ENCODE measurements around the gene PMM2. TPM values are rescaled to one million over a fixed set of nuclear protein-coding genes. Genes with fewer than 3 reads are reported as not detected.

The PMM2 gene
- total RNA-seq, 5 donors from 2014 or later (not counting 1 experiment from before 2014, with no cell fraction given): 33.8 to 46.6 (median 43.7) TPM

DNA sequence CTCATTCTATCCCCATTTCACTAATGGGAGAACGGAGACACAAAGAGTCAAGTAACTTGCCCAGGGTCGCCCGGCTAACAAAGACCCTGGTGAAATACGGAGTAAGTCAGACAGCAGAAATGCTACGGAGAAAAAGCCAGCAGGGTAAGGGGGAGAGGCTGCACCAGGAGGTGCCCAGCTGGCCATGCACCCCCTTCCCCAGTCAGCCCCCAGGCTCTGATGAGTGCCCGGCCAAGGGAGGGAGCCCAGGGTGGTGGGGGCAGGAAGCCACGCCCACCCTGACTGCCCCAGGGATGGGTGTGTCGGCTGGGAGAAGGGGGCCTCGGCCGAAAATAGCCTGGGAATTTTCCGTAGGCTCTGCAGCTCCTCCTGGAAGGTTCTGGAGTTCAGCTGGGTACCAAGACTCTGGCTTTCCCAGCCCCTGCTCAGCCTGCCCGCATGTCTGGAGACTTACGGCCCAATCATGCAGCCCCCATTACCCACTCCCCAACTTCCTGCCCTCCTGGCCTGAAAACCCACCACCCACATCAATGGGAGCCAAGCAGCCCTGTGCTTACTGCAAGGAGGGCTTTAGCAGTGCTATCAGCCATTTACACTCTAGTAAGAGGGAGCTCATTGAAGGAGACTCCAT is 67.0 kb downstream of the PMM2 start:
- Mint-ChIP-seq H3K4me3 (peak overlapping the region in 1 of 3 donors; percentile 9), H3K27me3 (no peaks in the 10 kb centered on the region), H3K27ac (peak overlapping the region; percentile 67 to 82), H3K36me3 (no peaks in the 10 kb centered on the region), H3K4me1 (peaks cover 45 to 46% (median 46%) of the 10 kb centered on the region in 3 donors), H3K9me3 (no peaks in the 10 kb centered on the region)
- Histone ChIP-seq H3K27me3 (replicated peaks in 1 of 2; ENCODE audit: control insufficient read depth in 2 of 2, extremely low read depth in 1 of 2, insufficient read depth in 2 of 2, low read length in 1 of 2) (no peaks in the 10 kb centered on the region), H3K4me1 (ENCODE audit: control insufficient read depth in 1 of 2, extremely low read depth in 1 of 2, insufficient read depth in 2 of 2, low read length in 2 of 2) (peaks cover 20 to 48% of the 10 kb centered on the region in 2 experiments), H3K4me3 (ENCODE audit: control insufficient read depth in 1 of 2, extremely low read depth in 1 of 2, low read length in 1 of 2) (no peak overlapping the region), H3K27ac (ENCODE audit: low read length) (no peak overlapping the region), H3K9me3 (no peaks in the 10 kb centered on the region), H3K36me3 (ENCODE audit: control insufficient read depth in 2 of 2, extremely low read depth in 1 of 2, insufficient read depth in 1 of 2, low read length in 1 of 2) (peaks cover 4% of the 10 kb centered on the region in 2 donors)
- DNase-seq (no peak), ATAC-seq (replicated peaks in 1 of 4) (no peak)
- POLR2A ChIA-PET: no interaction called here
- 73% methylated on average over 12 of the region's 13 CpGs for WGBS (ENCODE audit: insufficient coverage)
- CTCF ChIA-PET: interaction anchor here in 1 of 2 donors (0.6 kb wide), 1 partner anchor 294 kb away, joined by 3 read pairs; no protein-coding TSS in a partner anchor

DNA sequence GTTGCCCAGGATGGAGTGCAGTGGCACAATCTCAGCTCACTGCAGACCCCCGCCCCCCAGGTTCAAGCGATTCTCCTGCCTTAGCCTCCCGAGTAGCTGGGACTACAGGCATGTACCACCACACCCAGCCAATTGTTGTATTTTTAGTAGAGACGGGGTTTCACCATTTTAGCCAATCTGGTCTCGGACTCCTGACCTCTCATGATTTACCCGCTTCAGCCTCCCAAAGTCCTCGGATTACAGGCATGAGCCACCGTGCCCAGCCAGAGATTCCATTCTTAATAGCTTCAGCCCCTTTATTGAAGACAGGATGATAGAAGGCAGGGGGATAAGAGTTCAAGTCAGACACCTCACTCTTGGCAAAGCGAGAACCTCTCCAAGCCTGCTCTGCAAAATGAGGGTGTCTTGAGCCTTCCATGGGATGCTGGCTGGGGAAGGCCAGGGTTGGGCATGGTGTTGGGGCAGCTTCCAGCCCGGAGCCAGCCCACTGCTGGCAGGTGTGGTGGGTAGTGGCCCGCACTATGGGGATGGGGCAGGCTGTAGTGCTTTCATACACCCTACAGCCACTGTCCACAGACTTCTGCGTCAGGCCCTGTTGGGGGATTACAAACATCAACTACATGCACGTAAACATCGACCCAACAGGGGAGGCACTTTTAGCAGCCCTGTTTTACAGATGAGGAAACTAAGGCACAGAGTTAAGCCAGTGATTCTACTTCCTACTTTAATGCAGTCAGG is 67.7 kb downstream of the PMM2 start:
- Histone ChIP-seq H3K4me1 (ENCODE audit: control insufficient read depth in 1 of 2, extremely low read depth in 1 of 2, insufficient read depth in 2 of 2, low read length in 2 of 2) (peaks cover 20 to 55% of the 10 kb centered on the region in 2 experiments), H3K4me3 (ENCODE audit: control insufficient read depth in 1 of 2, extremely low read depth in 1 of 2, low read length in 1 of 2) (no peak overlapping the region), H3K27ac (ENCODE audit: low read length) (no peak overlapping the region), H3K36me3 (ENCODE audit: control insufficient read depth in 2 of 2, extremely low read depth in 1 of 2, insufficient read depth in 1 of 2, low read length in 1 of 2) (peaks cover 4% of the 10 kb centered on the region in 2 donors), H3K9me3 (no peaks in the 10 kb centered on the region), H3K27me3 (replicated peaks in 1 of 2; ENCODE audit: control insufficient read depth in 2 of 2, extremely low read depth in 1 of 2, insufficient read depth in 2 of 2, low read length in 1 of 2) (no peaks in the 10 kb centered on the region)
- no peak for DNase-seq
- ChIA-PET POLR2A (interaction anchor here (0.6 to 1.0 kb wide), 2 partner anchors 11 to 65 kb away, joined by 6 read pairs; no protein-coding TSS in a partner anchor), CTCF (interaction anchor here in 1 of 2 donors (0.6 kb wide), 1 partner anchor 295 kb away, joined by 3 read pairs; no protein-coding TSS in a partner anchor)
- no peaks in the 10 kb centered on the region for H3K27me3 Mint-ChIP-seq
- no peaks in the 10 kb centered on the region for H3K36me3 Mint-ChIP-seq
- peaks cover 45 to 51% (median 51%) of the 10 kb centered on the region in 3 donors for H3K4me1 Mint-ChIP-seq
- ATAC-seq (replicated peaks in 1 of 4): no peak
- peak overlapping the region; percentile 67 to 82 for H3K27ac Mint-ChIP-seq
- peak overlapping the region in 2 of 3 donors; percentile 6 to 96 for H3K4me3 Mint-ChIP-seq
- 95% methylated on average over 3 of the region's 14 CpGs for WGBS (ENCODE audit: insufficient coverage)
- H3K9me3 Mint-ChIP-seq: no peaks in the 10 kb centered on the region

DNA sequence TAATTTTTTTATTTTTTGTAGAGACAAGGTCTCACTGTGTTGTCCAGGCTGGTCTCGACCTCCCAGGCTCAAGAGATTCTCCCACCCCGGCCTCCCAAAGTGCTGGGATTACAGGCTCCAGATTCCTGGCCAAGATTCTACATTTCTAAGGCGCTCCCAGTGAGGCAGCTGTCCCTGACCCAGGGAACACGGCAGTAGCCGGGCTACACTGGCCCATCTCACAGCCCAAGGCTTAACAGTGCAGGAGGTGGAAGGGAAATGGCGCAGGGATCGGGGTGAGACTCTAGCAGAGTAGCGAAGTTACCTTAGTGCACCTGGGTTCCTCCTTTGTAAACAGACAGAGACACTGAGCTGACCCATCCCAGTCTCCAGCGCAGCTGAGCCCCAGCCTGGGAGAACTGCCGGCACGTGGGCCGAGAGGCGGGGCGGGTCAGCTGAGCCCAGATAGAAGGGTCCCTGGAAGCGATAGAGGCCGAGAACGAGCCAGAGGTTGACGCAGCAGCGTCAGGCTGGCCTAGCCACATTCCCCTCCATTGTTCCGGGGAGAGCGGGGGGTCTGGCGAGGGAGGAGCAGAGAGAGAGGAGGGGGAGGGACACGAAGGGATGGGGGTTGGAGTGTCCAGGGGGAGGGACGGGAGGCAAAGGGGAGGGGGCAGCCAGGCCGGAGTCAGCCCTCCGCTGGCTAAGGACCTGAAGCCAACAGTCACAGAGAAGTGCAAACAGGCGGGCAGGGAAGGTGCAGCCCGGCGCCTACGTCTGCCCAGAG is 68.7 kb downstream of the PMM2 start:
- peak overlapping the region; percentile 58 to 96 (median 63) for H3K4me3 Mint-ChIP-seq
- DNase-seq: no peak
- H3K4me3 ChIP-seq (ENCODE audit: control insufficient read depth in 1 of 2, extremely low read depth in 1 of 2, low read length in 1 of 2): no peak overlapping the region
- no peak overlapping the region for H3K27ac ChIP-seq (ENCODE audit: low read length)
- H3K9me3 Mint-ChIP-seq: no peaks in the 10 kb centered on the region
- ATAC-seq (replicated peaks in 1 of 4): no peak
- H3K36me3 ChIP-seq (ENCODE audit: control insufficient read depth in 2 of 2, extremely low read depth in 1 of 2, insufficient read depth in 1 of 2, low read length in 1 of 2): peaks cover 3 to 4% of the 10 kb centered on the region in 2 donors
- 97% methylated on average over 18 of the region's 30 CpGs for WGBS (ENCODE audit: insufficient coverage)
- no peaks in the 10 kb centered on the region for H3K36me3 Mint-ChIP-seq
- POLR2A ChIA-PET: interaction anchor here in 1 of 2 donors (1.0 kb wide), 1 partner anchor 12 kb away, joined by 6 read pairs; no protein-coding TSS in a partner anchor
- H3K27me3 Mint-ChIP-seq: no peaks in the 10 kb centered on the region
- CTCF ChIA-PET: no interaction called here
- no peaks in the 10 kb centered on the region for H3K27me3 ChIP-seq (replicated peaks in 1 of 2; ENCODE audit: control insufficient read depth in 2 of 2, extremely low read depth in 1 of 2, insufficient read depth in 2 of 2, low read length in 1 of 2)
- H3K4me1 ChIP-seq (ENCODE audit: control insufficient read depth in 1 of 2, extremely low read depth in 1 of 2, insufficient read depth in 2 of 2, low read length in 2 of 2): peaks cover 24 to 63% of the 10 kb centered on the region in 2 experiments
- peaks cover 52 to 59% (median 58%) of the 10 kb centered on the region in 3 donors for H3K4me1 Mint-ChIP-seq
- no peaks in the 10 kb centered on the region for H3K9me3 ChIP-seq
- peak overlapping the region; percentile 67 to 82 for H3K27ac Mint-ChIP-seq

DNA sequence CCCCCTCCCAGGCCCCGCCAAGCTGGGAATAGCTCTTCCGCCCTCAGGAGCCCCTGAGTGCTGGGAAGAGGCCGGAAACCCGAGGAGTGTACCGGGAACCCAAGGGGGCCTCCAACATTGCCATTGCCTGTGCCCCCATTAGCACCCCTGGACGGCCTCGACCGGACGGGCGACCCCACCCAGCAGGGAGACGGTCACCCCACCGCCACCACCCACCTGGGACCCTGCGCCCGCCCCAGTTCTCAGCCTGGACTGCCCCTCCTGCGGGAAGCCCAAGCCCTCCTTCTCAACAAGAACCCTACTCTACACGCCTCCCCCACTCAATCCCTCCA is 69.2 kb downstream of the PMM2 start:
- Mint-ChIP-seq H3K27me3 (no peaks in the 10 kb centered on the region), H3K4me3 (peak overlapping the region; percentile 88 to 96 (median 91)), H3K9me3 (no peaks in the 10 kb centered on the region), H3K36me3 (no peaks in the 10 kb centered on the region), H3K27ac (peak overlapping the region; percentile 89 to 92), H3K4me1 (peaks cover 53 to 59% (median 58%) of the 10 kb centered on the region in 3 donors)
- Histone ChIP-seq H3K27ac (ENCODE audit: low read length) (no peak overlapping the region), H3K4me3 (ENCODE audit: control insufficient read depth in 1 of 2, extremely low read depth in 1 of 2, low read length in 1 of 2) (peak overlapping the region; percentile 80 to 90), H3K36me3 (ENCODE audit: control insufficient read depth in 2 of 2, extremely low read depth in 1 of 2, insufficient read depth in 1 of 2, low read length in 1 of 2) (peaks cover 0 to 4% of the 10 kb centered on the region in 2 donors), H3K27me3 (replicated peaks in 1 of 2; ENCODE audit: control insufficient read depth in 2 of 2, extremely low read depth in 1 of 2, insufficient read depth in 2 of 2, low read length in 1 of 2) (no peaks in the 10 kb centered on the region), H3K9me3 (no peaks in the 10 kb centered on the region), H3K4me1 (ENCODE audit: control insufficient read depth in 1 of 2, extremely low read depth in 1 of 2, insufficient read depth in 2 of 2, low read length in 2 of 2) (peaks cover 24 to 62% of the 10 kb centered on the region in 2 experiments)
- POLR2A ChIA-PET: no interaction called here
- 65% methylated on average over 16 of the region's 16 CpGs for WGBS (ENCODE audit: insufficient coverage)
- CTCF ChIA-PET: interaction anchor here in 1 of 2 donors (0.5 kb wide), 1 partner anchor 281 kb away, joined by 5 read pairs; no protein-coding TSS in a partner anchor
- DNase-seq (no peak), ATAC-seq (replicated peaks in 1 of 4) (no peak)

DNA sequence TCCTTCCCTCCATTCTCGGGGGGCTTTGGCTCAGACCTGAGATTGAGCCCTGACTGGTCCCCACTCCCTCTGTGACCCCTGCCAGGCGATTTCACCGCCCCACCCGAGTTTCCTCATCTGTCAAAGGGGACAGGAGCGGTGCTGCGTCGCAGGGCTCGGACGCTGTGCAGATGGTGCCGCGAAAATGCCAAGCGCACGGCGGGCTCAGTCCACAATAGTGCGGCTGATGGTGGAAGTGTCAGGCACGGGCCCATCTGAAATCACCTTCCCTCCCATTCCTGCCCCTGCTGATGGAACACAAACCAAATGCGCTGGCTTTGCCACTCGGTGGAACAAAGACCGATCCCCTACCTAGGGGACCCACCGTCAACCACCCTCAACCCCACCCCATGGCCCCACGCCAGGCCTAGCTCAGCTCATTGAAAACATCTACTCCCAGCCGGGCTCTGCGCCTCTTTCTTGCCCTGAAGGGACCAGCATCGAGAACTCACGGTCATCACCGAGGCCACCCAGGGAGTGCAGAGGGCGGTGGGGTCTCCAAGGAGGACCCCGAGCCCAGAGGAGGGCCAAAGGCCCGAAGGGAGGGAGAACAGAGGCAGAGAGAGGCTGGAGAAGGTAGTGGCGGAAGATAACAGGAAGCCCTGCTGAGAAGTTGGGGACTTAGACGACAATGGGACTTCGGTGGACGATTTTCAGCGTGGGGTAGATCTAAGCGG is 69.7 kb downstream of the PMM2 start:
- Histone ChIP-seq H3K4me3 (ENCODE audit: control insufficient read depth in 1 of 2, extremely low read depth in 1 of 2, low read length in 1 of 2) (peak overlapping the region; percentile 80 to 90), H3K4me1 (ENCODE audit: control insufficient read depth in 1 of 2, extremely low read depth in 1 of 2, insufficient read depth in 2 of 2, low read length in 2 of 2) (peaks cover 24 to 62% of the 10 kb centered on the region in 2 experiments), H3K9me3 (no peaks in the 10 kb centered on the region), H3K27ac (ENCODE audit: low read length) (peak overlapping the region; percentile 14), H3K27me3 (replicated peaks in 1 of 2; ENCODE audit: control insufficient read depth in 2 of 2, extremely low read depth in 1 of 2, insufficient read depth in 2 of 2, low read length in 1 of 2) (no peaks in the 10 kb centered on the region), H3K36me3 (ENCODE audit: control insufficient read depth in 2 of 2, extremely low read depth in 1 of 2, insufficient read depth in 1 of 2, low read length in 1 of 2) (peaks cover 0 to 4% of the 10 kb centered on the region in 2 donors)
- peak in 1 of 4 experiments; percentile 1 for ATAC-seq (replicated peaks in 1 of 4)
- peak overlapping the region; percentile 89 to 92 for H3K27ac Mint-ChIP-seq
- H3K36me3 Mint-ChIP-seq: no peaks in the 10 kb centered on the region
- no peaks in the 10 kb centered on the region for H3K27me3 Mint-ChIP-seq
- peaks cover 53 to 56% (median 55%) of the 10 kb centered on the region in 3 donors for H3K4me1 Mint-ChIP-seq
- POLR2A ChIA-PET: no interaction called here
- H3K9me3 Mint-ChIP-seq: no peaks in the 10 kb centered on the region
- CTCF ChIA-PET: interaction anchor here in 1 of 2 donors (0.5 kb wide), 1 partner anchor 280 kb away, joined by 5 read pairs; no protein-coding TSS in a partner anchor
- peak overlapping the region; percentile 88 to 96 (median 91) for H3K4me3 Mint-ChIP-seq
- peak in 11 of 35 experiments; percentile 11 to 35 (median 24) for DNase-seq
- 7% methylated on average over 34 of the region's 35 CpGs for WGBS (ENCODE audit: insufficient coverage)
